Activated CD4-positive, alpha-beta memory T cell treated with anti-CD3 and anti-CD28 coated beads, Interleukin-2, amount 10 ng/mL, durations not matched to agents 7 days and 5 days (primary cell): ENCODE measurements around the gene RALGDS. TPM values are rescaled to one million over a fixed set of nuclear protein-coding genes. Genes with fewer than 3 reads are reported as not detected.
A peak's percentile ranks its signal among the peaks of the same experiment; 100 is the strongest.

Source experiments
- CTCF ChIA-PET: fragments of 350-600 bp; sonication (Branson Sonifier 250); formaldehyde crosslinking; loops from one replicate; lab custom pipeline; 2021; ENCODE audit warnings: antibody characterized with exemption, inconsistent platforms; lab: Charles Lee
- POLR2A ChIA-PET: fragments of 350-600 bp; sonication (Branson Sonifier 250); formaldehyde crosslinking; loops from one replicate; lab custom pipeline; 2021; ENCODE audit warnings: antibody characterized with exemption; lab: Charles Lee
- DNase-seq: peaks from one replicate; pipeline ENCODE4 v3.0.0-alpha.2; 2020
- H3K27ac Mint-ChIP-seq: one replicate; pipeline ENCODE4 v1.8.0; 2021; ENCODE audit warnings: mild to moderate bottlenecking, mixed read lengths
- H3K27me3 Mint-ChIP-seq: one replicate; pipeline ENCODE4 v1.8.0; 2021; ENCODE audit warnings: mixed read lengths
- H3K36me3 Mint-ChIP-seq: one replicate; pipeline ENCODE4 v1.8.0; 2021; ENCODE audit warnings: low read depth, mixed read lengths
- H3K4me1 Mint-ChIP-seq: one replicate; pipeline ENCODE4 v1.8.0; 2021; ENCODE audit warnings: mixed read lengths
- H3K4me3 Mint-ChIP-seq: one replicate; pipeline ENCODE4 v1.8.0; 2021; ENCODE audit warnings: mild to moderate bottlenecking, mixed read lengths
- H3K9me3 Mint-ChIP-seq: one replicate; pipeline ENCODE4 v1.8.0; 2021; ENCODE audit warnings: mixed read lengths
- total RNA-seq, 2 experiments: library from RNA; stranded (reverse); gene quantifications; one replicate each; pipeline ENCODE4 v1.2.3, GENCODE V29; 2021

RALGDS gene
- total RNA-seq, 2 experiments from 2014 or later: 113 to 123 TPM

GRCh38 chr9:133140606-133141005 is 19.6 kb upstream of the RALGDS start:
- peaks cover 17% of the 10 kb centered on the region for H3K36me3 Mint-ChIP-seq
- POLR2A ChIA-PET: interaction anchor here (2.0 kb wide), 1 partner anchor 110 kb away, joined by 7 read pairs; the partner anchor contains the start of gene GTF3C5
- DNase-seq: no peak
- CTCF ChIA-PET: no interaction called here
- H3K4me3 Mint-ChIP-seq: no peak overlapping the region
- peak overlapping the region; percentile 81 for H3K27ac Mint-ChIP-seq
- no peaks in the 10 kb centered on the region for H3K9me3 Mint-ChIP-seq
- H3K27me3 Mint-ChIP-seq: no peaks in the 10 kb centered on the region
- H3K4me1 Mint-ChIP-seq: peaks cover 88% of the 10 kb centered on the region

GRCh38 chr9:133140174-133140505 is 19.1 kb upstream of the RALGDS start:
- Mint-ChIP-seq H3K4me3 (no peak overlapping the region), H3K36me3 (peaks cover 18% of the 10 kb centered on the region), H3K9me3 (no peaks in the 10 kb centered on the region), H3K27me3 (no peaks in the 10 kb centered on the region), H3K4me1 (peaks cover 88% of the 10 kb centered on the region), H3K27ac (no peak overlapping the region)
- POLR2A ChIA-PET: interaction anchor here (0.9 to 2.0 kb wide), 2 partner anchors 9 to 109 kb away, joined by 5 to 7 read pairs; partner anchors contain the start of gene GTF3C5
- CTCF ChIA-PET: no interaction called here
- no peak for DNase-seq

- Mint-ChIP-seq H3K36me3 (peaks cover 16% of the 10 kb centered on the region), H3K9me3 (no peaks in the 10 kb centered on the region), H3K27me3 (no peaks in the 10 kb centered on the region), H3K4me1 (peaks cover 88% of the 10 kb centered on the region), H3K4me3 (no peak overlapping the region), H3K27ac (peak overlapping the region; percentile 64)
- ChIA-PET CTCF (no interaction called here), POLR2A (interaction anchor here (0.9 to 2.0 kb wide), 2 partner anchors 9 to 109 kb away, joined by 5 to 7 read pairs; partner anchors contain the start of gene GTF3C5)
- DNase-seq: no peak
Observed at GRCh38 chr9:133139246-133140173, 18.5 kb upstream of the RALGDS start.

GRCh38 chr9:133137451-133138231 is 16.6 kb upstream of the RALGDS start:
- ChIA-PET CTCF (interaction anchor here (9.9 kb wide), 1 partner anchor 9 kb away, joined by 190 read pairs; no protein-coding TSS in a partner anchor), POLR2A (interaction anchor here (0.8 to 8.9 kb wide), 4 partner anchors 11 to 114 kb away, joined by 3 to 148 read pairs (median 22); partner anchors contain the start of genes GTF3C5 and RALGDS)
- Mint-ChIP-seq H3K27ac (peak overlapping the region; percentile 99), H3K27me3 (no peaks in the 10 kb centered on the region), H3K36me3 (peaks cover 16% of the 10 kb centered on the region), H3K4me3 (peak overlapping the region; percentile 22), H3K9me3 (no peaks in the 10 kb centered on the region), H3K4me1 (peaks cover 90% of the 10 kb centered on the region)
- peak; percentile 64 for DNase-seq

GRCh38 chr9:133135146-133135745 is 14.2 kb upstream of the RALGDS start:
- CTCF ChIA-PET: interaction anchor here (2.0 to 9.9 kb wide), 2 partner anchors 11 to 19 kb away, joined by 5 to 190 read pairs; no protein-coding TSS in a partner anchor
- Mint-ChIP-seq H3K9me3 (no peaks in the 10 kb centered on the region), H3K27me3 (no peaks in the 10 kb centered on the region), H3K4me1 (peaks cover 89% of the 10 kb centered on the region), H3K36me3 (peaks cover 21% of the 10 kb centered on the region), H3K27ac (peak overlapping the region; percentile 99), H3K4me3 (peak overlapping the region; percentile 58)
- POLR2A ChIA-PET: interaction anchor here (0.8 to 8.9 kb wide), 7 partner anchors 8 to 105 kb away, joined by 4 to 148 read pairs (median 18); partner anchors contain the start of genes GTF3C5 and RALGDS
- peak; percentile 83 for DNase-seq

- Mint-ChIP-seq H3K4me1 (peaks cover 88% of the 10 kb centered on the region), H3K9me3 (no peaks in the 10 kb centered on the region), H3K27ac (peak overlapping the region; percentile 99), H3K36me3 (peaks cover 23% of the 10 kb centered on the region), H3K4me3 (peak overlapping the region; percentile 37), H3K27me3 (no peaks in the 10 kb centered on the region)
- no peak for DNase-seq
- CTCF ChIA-PET: interaction anchor here (1.0 to 9.9 kb wide), 4 partner anchors 12 to 74 kb away, joined by 3 to 190 read pairs (median 4); no protein-coding TSS in a partner anchor
- POLR2A ChIA-PET: interaction anchor here (1.2 to 8.9 kb wide), 7 partner anchors 9 to 104 kb away, joined by 4 to 148 read pairs (median 18); partner anchors contain the start of genes GTF3C5 and RALGDS
Observed at GRCh38 chr9:133134388-133135145, 13.5 kb upstream of the RALGDS start.

- peak overlapping the region; percentile 99 for H3K27ac Mint-ChIP-seq
- peaks cover 24% of the 10 kb centered on the region for H3K36me3 Mint-ChIP-seq
- CTCF ChIA-PET: interaction anchor here (0.8 to 9.9 kb wide), 5 partner anchors 11 to 104 kb away, joined by 3 to 190 read pairs (median 3); no protein-coding TSS in a partner anchor
- H3K27me3 Mint-ChIP-seq: no peaks in the 10 kb centered on the region
- H3K9me3 Mint-ChIP-seq: no peaks in the 10 kb centered on the region
- POLR2A ChIA-PET: interaction anchor here (0.6 to 8.9 kb wide), 11 partner anchors 9 to 865 kb away, joined by 3 to 148 read pairs (median 4); partner anchors contain the start of genes GTF3C5, MED22, RALGDS and RPL7A
- H3K4me3 Mint-ChIP-seq: peak overlapping the region; percentile 36
- peak; percentile 94 for DNase-seq
- peaks cover 88% of the 10 kb centered on the region for H3K4me1 Mint-ChIP-seq
Observed at GRCh38 chr9:133133681-133134387, 12.8 kb upstream of the RALGDS start.

GRCh38 chr9:133132174-133132573 is 11.1 kb upstream of the RALGDS start:
- ChIA-PET POLR2A (interaction anchor here (3.0 to 8.9 kb wide), 3 partner anchors 11 to 101 kb away, joined by 18 to 148 read pairs (median 118); partner anchors contain the start of genes GTF3C5 and RALGDS), CTCF (interaction anchor here (9.9 kb wide), 1 partner anchor 14 kb away, joined by 190 read pairs; no protein-coding TSS in a partner anchor)
- Mint-ChIP-seq H3K27ac (peak overlapping the region; percentile 99), H3K9me3 (no peaks in the 10 kb centered on the region), H3K36me3 (peaks cover 29% of the 10 kb centered on the region), H3K4me3 (no peak overlapping the region), H3K27me3 (no peaks in the 10 kb centered on the region), H3K4me1 (peaks cover 87% of the 10 kb centered on the region)
- no peak for DNase-seq

GRCh38 chr9:133131506-133131905 is 10.5 kb upstream of the RALGDS start:
- POLR2A ChIA-PET: interaction anchor here (0.8 to 8.9 kb wide), 8 partner anchors 8 to 243 kb away, joined by 3 to 148 read pairs (median 4); partner anchors contain the start of genes GTF3C5 and RALGDS
- no peak for DNase-seq
- Mint-ChIP-seq H3K4me1 (peaks cover 87% of the 10 kb centered on the region), H3K4me3 (peak overlapping the region; percentile 91), H3K27ac (peak overlapping the region; percentile 99), H3K36me3 (peaks cover 31% of the 10 kb centered on the region), H3K27me3 (no peaks in the 10 kb centered on the region), H3K9me3 (no peaks in the 10 kb centered on the region)
- CTCF ChIA-PET: interaction anchor here (9.9 kb wide), 1 partner anchor 15 kb away, joined by 190 read pairs; no protein-coding TSS in a partner anchor

GRCh38 chr9:133130685-133131244 is 9.7 kb upstream of the RALGDS start:
- peaks cover 31% of the 10 kb centered on the region for H3K36me3 Mint-ChIP-seq
- DNase-seq: peak; percentile 81
- peak overlapping the region; percentile 91 for H3K4me3 Mint-ChIP-seq
- ChIA-PET POLR2A (interaction anchor here (0.8 to 8.9 kb wide), 8 partner anchors 9 to 243 kb away, joined by 3 to 148 read pairs (median 4); partner anchors contain the start of genes GTF3C5 and RALGDS), CTCF (interaction anchor here (0.7 to 9.9 kb wide), 2 partner anchors 16 to 225 kb away, joined by 4 to 190 read pairs; no protein-coding TSS in a partner anchor)
- H3K4me1 Mint-ChIP-seq: peaks cover 87% of the 10 kb centered on the region
- H3K9me3 Mint-ChIP-seq: no peaks in the 10 kb centered on the region
- peak overlapping the region; percentile 99 for H3K27ac Mint-ChIP-seq
- H3K27me3 Mint-ChIP-seq: no peaks in the 10 kb centered on the region
